Measurements from ENCODE around the gene NPIPB13.
"Not testable (repeated sequence)": the region's sequence is repeated elsewhere in the genome, so short reads cannot be mapped to it uniquely, and the experiment has no call there.

Gene NPIPB13

GRCh38 chr16:30248379-30248778, at the start of gene NPIPB13:
NPIPB13 (minus strand) TSS chr16:30248479; CDS start chr16:30245573, 2,906 bp downstream.
- not testable (repeated sequence) for H3K36me3 ChIP-seq (ENCODE audit: control insufficient read depth, insufficient read depth, low read length); H3K9me3 ChIP-seq (ENCODE audit: control insufficient read depth, insufficient read depth, low read length); H3K4me1 ChIP-seq (ENCODE audit: control insufficient read depth, insufficient read depth, low read length); H3K4me3 ChIP-seq (ENCODE audit: low read depth, low read length); H3K27me3 ChIP-seq (ENCODE audit: control insufficient read depth, insufficient read depth, low read length); H3K9ac ChIP-seq (ENCODE audit: low read depth, low read length)

GRCh38 chr16:30282357-30282756, 34.1 kb upstream of the NPIPB13 start:
- H3K9ac ChIP-seq (ENCODE audit: low read depth, low read length); H3K4me1 ChIP-seq (ENCODE audit: control insufficient read depth, insufficient read depth, low read length); H3K4me3 ChIP-seq (ENCODE audit: low read depth, low read length); H3K36me3 ChIP-seq (ENCODE audit: control insufficient read depth, insufficient read depth, low read length); H3K9me3 ChIP-seq (ENCODE audit: control insufficient read depth, insufficient read depth, low read length); H3K27me3 ChIP-seq (ENCODE audit: control insufficient read depth, insufficient read depth, low read length): not testable (repeated sequence)

- H3K9me3 ChIP-seq (ENCODE audit: control insufficient read depth, insufficient read depth, low read length); H3K4me1 ChIP-seq (ENCODE audit: control insufficient read depth, insufficient read depth, low read length); H3K27me3 ChIP-seq (ENCODE audit: control insufficient read depth, insufficient read depth, low read length); H3K36me3 ChIP-seq (ENCODE audit: control insufficient read depth, insufficient read depth, low read length); H3K9ac ChIP-seq (ENCODE audit: low read depth, low read length); H3K4me3 ChIP-seq (ENCODE audit: low read depth, low read length): not testable (repeated sequence)
These were observed 30.2 kb upstream of the NPIPB13 start for GRCh38 chr16:30278523-30278922.

GRCh38 chr16:30217082-30217481, 31.2 kb downstream of the NPIPB13 start:
- not testable (repeated sequence) for H3K4me3 ChIP-seq (ENCODE audit: low read depth, low read length); H3K9ac ChIP-seq (ENCODE audit: low read depth, low read length); H3K27me3 ChIP-seq (ENCODE audit: control insufficient read depth, insufficient read depth, low read length); H3K9me3 ChIP-seq (ENCODE audit: control insufficient read depth, insufficient read depth, low read length); H3K36me3 ChIP-seq (ENCODE audit: control insufficient read depth, insufficient read depth, low read length); H3K4me1 ChIP-seq (ENCODE audit: control insufficient read depth, insufficient read depth, low read length)

- not testable (repeated sequence) for H3K9ac ChIP-seq (ENCODE audit: low read depth, low read length); H3K36me3 ChIP-seq (ENCODE audit: control insufficient read depth, insufficient read depth, low read length)
These were observed 36.9 kb downstream of the NPIPB13 start for GRCh38 chr16:30211414-30211813.

GRCh38 chr16:30209032-30209431, 39.2 kb downstream of the NPIPB13 start:
- not testable (repeated sequence) for H3K9ac ChIP-seq (ENCODE audit: low read depth, low read length); H3K4me1 ChIP-seq (ENCODE audit: control insufficient read depth, insufficient read depth, low read length); H3K9me3 ChIP-seq (ENCODE audit: control insufficient read depth, insufficient read depth, low read length); H3K27me3 ChIP-seq (ENCODE audit: control insufficient read depth, insufficient read depth, low read length); H3K36me3 ChIP-seq (ENCODE audit: control insufficient read depth, insufficient read depth, low read length); H3K4me3 ChIP-seq (ENCODE audit: low read depth, low read length)

More at GRCh38 chr16:30211414-30211813, 36.9 kb downstream of the NPIPB13 start:
- H3K4me3 ChIP-seq (ENCODE audit: low read depth, low read length); H3K9me3 ChIP-seq (ENCODE audit: control insufficient read depth, insufficient read depth, low read length); H3K27me3 ChIP-seq (ENCODE audit: control insufficient read depth, insufficient read depth, low read length); H3K4me1 ChIP-seq (ENCODE audit: control insufficient read depth, insufficient read depth, low read length): not testable (repeated sequence)

GRCh38 chr16:30207063-30207704, 41.1 kb downstream of the NPIPB13 start:
- H3K4me3 ChIP-seq (ENCODE audit: low read depth, low read length): not testable (repeated sequence)

GRCh38 chr16:30206252-30206651, 42.0 kb downstream of the NPIPB13 start:
- H3K9ac ChIP-seq (ENCODE audit: low read depth, low read length); H3K9me3 ChIP-seq (ENCODE audit: control insufficient read depth, insufficient read depth, low read length); H3K36me3 ChIP-seq (ENCODE audit: control insufficient read depth, insufficient read depth, low read length); H3K4me3 ChIP-seq (ENCODE audit: low read depth, low read length); H3K27me3 ChIP-seq (ENCODE audit: control insufficient read depth, insufficient read depth, low read length); H3K4me1 ChIP-seq (ENCODE audit: control insufficient read depth, insufficient read depth, low read length): not testable (repeated sequence)

More at GRCh38 chr16:30207063-30207704, 41.1 kb downstream of the NPIPB13 start:
- H3K9ac ChIP-seq (ENCODE audit: low read depth, low read length); H3K4me1 ChIP-seq (ENCODE audit: control insufficient read depth, insufficient read depth, low read length); H3K36me3 ChIP-seq (ENCODE audit: control insufficient read depth, insufficient read depth, low read length); H3K9me3 ChIP-seq (ENCODE audit: control insufficient read depth, insufficient read depth, low read length); H3K27me3 ChIP-seq (ENCODE audit: control insufficient read depth, insufficient read depth, low read length): not testable (repeated sequence)

GRCh38 chr16:30205541-30206236, 42.6 kb downstream of the NPIPB13 start:
- H3K9ac ChIP-seq (ENCODE audit: low read depth, low read length); H3K36me3 ChIP-seq (ENCODE audit: control insufficient read depth, insufficient read depth, low read length); H3K4me3 ChIP-seq (ENCODE audit: low read depth, low read length); H3K9me3 ChIP-seq (ENCODE audit: control insufficient read depth, insufficient read depth, low read length); H3K27me3 ChIP-seq (ENCODE audit: control insufficient read depth, insufficient read depth, low read length); H3K4me1 ChIP-seq (ENCODE audit: control insufficient read depth, insufficient read depth, low read length): not testable (repeated sequence)

GRCh38 chr16:30199608-30200343, 48.5 kb downstream of the NPIPB13 start:
- H3K9me3 ChIP-seq (ENCODE audit: control insufficient read depth, insufficient read depth, low read length); H3K27me3 ChIP-seq (ENCODE audit: control insufficient read depth, insufficient read depth, low read length); H3K4me1 ChIP-seq (ENCODE audit: control insufficient read depth, insufficient read depth, low read length); H3K9ac ChIP-seq (ENCODE audit: low read depth, low read length); H3K4me3 ChIP-seq (ENCODE audit: low read depth, low read length); H3K36me3 ChIP-seq (ENCODE audit: control insufficient read depth, insufficient read depth, low read length): not testable (repeated sequence)

- not testable (repeated sequence) for H3K9ac ChIP-seq (ENCODE audit: low read depth, low read length); H3K9me3 ChIP-seq (ENCODE audit: control insufficient read depth, insufficient read depth, low read length); H3K36me3 ChIP-seq (ENCODE audit: control insufficient read depth, insufficient read depth, low read length); H3K4me1 ChIP-seq (ENCODE audit: control insufficient read depth, insufficient read depth, low read length); H3K4me3 ChIP-seq (ENCODE audit: low read depth, low read length); H3K27me3 ChIP-seq (ENCODE audit: control insufficient read depth, insufficient read depth, low read length)
These were observed 49.2 kb downstream of the NPIPB13 start, which contains the start of gene SULT1A3 for GRCh38 chr16:30199049-30199448. SULT1A3 (plus strand) TSS chr16:30199255; CDS start chr16:30200729, 1,474 bp downstream.

All from iPS-15b (cell line).